Neural progenitor cell (in vitro differentiated cells): ENCODE results near the gene COL23A1.

Source experiments
- CTCF ChIP-seq: fragments of 200-600 bp; sonication (generic); IDR thresholded peaks from 2 replicates; pipeline ENCODE4 v1.5.1; 2017; ENCODE audit warnings: antibody characterized with exemption, mild to moderate bottlenecking
- EZH2 ChIP-seq: fragments of 200-600 bp; sonication (generic); IDR thresholded peaks from 2 replicates; pipeline ENCODE4 v1.6.1; 2017; ENCODE audit warnings: antibody characterized with exemption, mild to moderate bottlenecking, moderate library complexity

- TF ChIP-seq CTCF, result no peak
- TF ChIP-seq EZH2, result no peak
Observed at GRCh38 chr5:178304761-178305645, 285.2 kb downstream of the COL23A1 start.
